Panc1 (cell line): ENCODE measurements around the gene WIPF2. TPM values are rescaled to one million over a fixed set of nuclear protein-coding genes. Genes with fewer than 3 reads are reported as not detected.

Experiments used
- ATAC-seq: fragments of 200-7000 bp; cut with Tn5 transposase; 2 replicates; pipeline ENCODE4 v1.9.1; 2020; ENCODE audit warnings: mild to moderate bottlenecking, moderate library complexity
- BruUV-seq: library from RNA; stranded (reverse); fragments of 400-500 nt; replicated peaks from 2 replicates; lab custom pipeline; 2021; lab: Mats Ljungman, UMichigan
- CTCF ChIA-PET: fragments of 300-600 bp; sonication (Branson Sonifier 250); formaldehyde crosslinking; loops from one replicate; lab custom pipeline; 2022; ENCODE audit warnings: antibody characterized with exemption; lab: Charles Lee
- POLR2A ChIA-PET: fragments of 300-600 bp; sonication (Branson Sonifier 250); formaldehyde crosslinking; loops from one replicate; lab custom pipeline; 2022; ENCODE audit warnings: antibody characterized with exemption; lab: Charles Lee
- DNase-seq: peaks from one replicate; pipeline ENCODE4 v3.0.0-alpha.2; 2010; ENCODE audit warnings: low read depth, low spot score
- H3K27ac ChIP-seq: 2 replicates; pipeline ENCODE4 v1.5.1; 2011; ENCODE audit warnings: mild to moderate bottlenecking, low read length, inconsistent platforms
- H3K27me3 ChIP-seq: fragments of 200-500 bp; sonication (Bioruptor generic); 2 replicates; pipeline ENCODE4 v1.6.0; 2014; ENCODE audit warnings: low read length, inconsistent platforms; ENCODE audit not compliant: control insufficient read depth, insufficient read depth
- H3K36me3 ChIP-seq: fragments of 200-500 bp; sonication (Bioruptor generic); 2 replicates; pipeline ENCODE4 v1.5.1; 2014; ENCODE audit warnings: inconsistent platforms, mild to moderate bottlenecking, low read length, moderate library complexity; ENCODE audit not compliant: control insufficient read depth, insufficient read depth
- H3K4me1 ChIP-seq: 2 replicates; pipeline ENCODE4 v1.5.1; 2011; ENCODE audit warnings: inconsistent platforms, mild to moderate bottlenecking, low read length, moderate library complexity; ENCODE audit not compliant: control insufficient read depth, insufficient read depth
- H3K4me3 ChIP-seq, 2 experiments: 2 replicates each; pipeline ENCODE4 v1.5.1; 2011 to 2012; ENCODE audit warnings: low read depth in 2 of 2, low read length in 2 of 2, mild to moderate bottlenecking in 2 of 2, inconsistent platforms in 1 of 2, moderate library complexity in 1 of 2
- H3K9me3 ChIP-seq: fragments of 200-500 bp; sonication (Bioruptor generic); 2 replicates; pipeline ENCODE4 v1.5.1; 2014; ENCODE audit warnings: low read depth, mild to moderate bottlenecking, inconsistent platforms, low read length, moderate library complexity; ENCODE audit not compliant: control insufficient read depth, insufficient read depth
- CTCF ChIP-seq: fragments of 450-650 bp; IDR thresholded peaks from 2 replicates; pipeline ENCODE4 v1.5.1; 2017; ENCODE audit warnings: mild to moderate bottlenecking
- POLR2AphosphoS5 ChIP-seq: IDR thresholded peaks from 2 replicates; pipeline ENCODE4 v1.6.1; 2012; ENCODE audit warnings: mild to moderate bottlenecking, low read depth, low read length, moderate library complexity
- REST ChIP-seq, 2 experiments: IDR thresholded peaks; 2 replicates each; pipeline ENCODE4 v1.6.1; 2011 to 2012; ENCODE audit warnings: low read depth in 2 of 2, control low read depth in 1 of 2, low read length in 1 of 2, mild to moderate bottlenecking in 1 of 2, moderate library complexity in 1 of 2; ENCODE audit not compliant: insufficient read depth in 1 of 2
- SIN3A ChIP-seq: IDR thresholded peaks from 2 replicates; pipeline ENCODE4 v1.6.1; 2012; ENCODE audit warnings: low read depth, mild to moderate bottlenecking, low read length, moderate library complexity, borderline replicate concordance; ENCODE audit not compliant: insufficient read depth
- TCF7L2 ChIP-seq: IDR thresholded peaks from 2 replicates; pipeline ENCODE4 v1.6.1; 2011; ENCODE audit warnings: mild to moderate bottlenecking, low read depth, low read length, inconsistent platforms
- in situ Hi-C: cut with HindIII; loops from 2 replicates; pipeline ENCODE4 v1.10.0; 2016; ENCODE audit warnings: low sequenced_read_pairs, low pct_unique_long_range_greater_than_20kb
- intact Hi-C: fragments of 100-400 bp; cut with micrococcal nuclease; formaldehyde crosslinking; loops from one replicate; pipeline ENCODE4 v1.10.0; 2022; ENCODE audit not compliant: unreplicated experiment
- total RNA-seq: library from RNA; stranded (reverse); gene quantifications from one replicate; pipeline ENCODE4 v1.2.1, GENCODE V29; 2021; ENCODE audit not compliant: unreplicated experiment

The WIPF2 gene
- total RNA-seq, 1 experiment from 2014 or later, result 45.9 TPM

GRCh38 chr17:40301315-40301714, 82.2 kb downstream of the WIPF2 start:
- BruUV-seq, result no TSS peak
- Histone ChIP-seq H3K4me3 (no peak overlapping the region), H3K27ac (no peak overlapping the region), H3K36me3 (peaks cover 9% of the 10 kb centered on the region; the same call in 1 of the 2 replicates), H3K27me3 (no peaks in the 10 kb centered on the region), H3K9me3 (no peaks in the 10 kb centered on the region), H3K4me1 (peaks cover 28% of the 10 kb centered on the region)
- POLR2A ChIA-PET, result no interaction called here
- DNase-seq (no peak), ATAC-seq (no peak)
- intact Hi-C loops, result loop anchor here (10.0 kb wide), 1 partner anchor 113 kb away; the partner anchor contains the start of gene TOP2A
- in situ Hi-C loops, result loop anchor here (5.0 kb wide), 2 partner anchors 51 to 221 kb away; no protein-coding TSS in a partner anchor
- no peak for TF ChIP-seq SIN3A
- TF ChIP-seq TCF7L2, result no peak
- no peak for TF ChIP-seq REST (IDR thresholded peaks at IDR 0.05; ENCODE audit: insufficient read depth in 1 of 2, low read depth in 2 of 2, low read length in 1 of 2)
- no peak for TF ChIP-seq POLR2AphosphoS5
- peak; percentile 67 for TF ChIP-seq CTCF
- CTCF ChIA-PET, result interaction anchor here (0.6 to 6.9 kb wide), 3 partner anchors 53 to 237 kb away, joined by 4 to 81 read pairs (median 12); no protein-coding TSS in a partner anchor

- Histone ChIP-seq H3K9me3 (no peaks in the 10 kb centered on the region), H3K36me3 (peaks cover 4% of the 10 kb centered on the region; the same call in 1 of the 2 replicates), H3K4me3 (no peak overlapping the region), H3K27me3 (no peaks in the 10 kb centered on the region), H3K27ac (peak overlapping the region; percentile 72), H3K4me1 (peaks cover 46% of the 10 kb centered on the region)
- DNase-seq (peak; percentile 56), ATAC-seq (no peak)
- no TSS peak for BruUV-seq
- POLR2A ChIA-PET, result no interaction called here
- TF ChIP-seq TCF7L2 (no peak), CTCF (peak; percentile 80), SIN3A (no peak), POLR2AphosphoS5 (no peak), REST (IDR thresholded peaks at IDR 0.05; ENCODE audit: insufficient read depth in 1 of 2, low read depth in 2 of 2, low read length in 1 of 2) (no peak)
- CTCF ChIA-PET, result interaction anchor here (0.6 to 6.9 kb wide), 6 partner anchors 14 to 94 kb away, joined by 3 to 81 read pairs (median 4); no protein-coding TSS in a partner anchor
- intact Hi-C loops (loop anchor here (1.0 to 10.0 kb wide), 2 partner anchors 52 to 112 kb away; partner anchors contain the start of gene TOP2A), in situ Hi-C loops (loop anchor here (5.0 kb wide), 2 partner anchors 49 to 219 kb away; no protein-coding TSS in a partner anchor)
Observed at GRCh38 chr17:40303009-40303657, 84.0 kb downstream of the WIPF2 start.
